ENCODE results near the gene CARMIL1. TPM values are rescaled to one million over a fixed set of nuclear protein-coding genes. Genes with fewer than 3 reads are reported as not detected.

Gene CARMIL1
- total RNA-seq, 2 experiments from 2014 or later = 3.9 to 4.7 TPM

DNA sequence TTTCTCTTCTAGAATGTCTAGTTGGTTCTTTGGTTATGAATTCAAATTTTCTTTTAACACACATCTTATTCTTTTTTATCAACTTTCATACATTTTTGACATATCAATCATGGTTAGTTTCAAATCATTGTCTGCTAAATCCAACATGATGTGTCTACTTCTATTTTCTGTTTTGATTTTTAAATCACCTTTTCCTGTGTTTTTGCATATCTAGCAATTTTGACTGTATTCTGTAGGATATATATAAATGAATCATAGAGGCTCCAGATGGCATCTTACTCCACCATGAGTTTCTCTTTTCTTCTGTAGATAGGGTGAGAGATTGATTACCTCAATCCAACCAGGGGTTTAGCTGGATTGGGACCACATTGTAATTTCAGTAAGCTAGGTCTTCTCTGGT, 34.3 kb upstream of the CARMIL1 start:
- intact Hi-C loops (cut with DNase I, micrococcal nuclease) = no loop called here
- Mint-ChIP-seq H3K36me3 (ENCODE audit: low read depth) (no peaks in the 10 kb centered on the region), H3K4me3 (no peak overlapping the region), H3K27ac (no peak overlapping the region), H3K9me3 (no peaks in the 10 kb centered on the region), H3K27me3 (peaks cover 10% of the 10 kb centered on the region), H3K4me1 (ENCODE audit: low read depth) (no peaks in the 10 kb centered on the region)
- no peak for DNase-seq
- no peak overlapping the region for H3K4me3 ChIP-seq (ENCODE audit: low read length)
- ChIA-PET CTCF (no interaction called here), POLR2A (no interaction called here)
- no peaks in the 10 kb centered on the region for H3K4me1 ChIP-seq (ENCODE audit: insufficient read depth, low read length)
- TF ChIP-seq, protein P1, sequence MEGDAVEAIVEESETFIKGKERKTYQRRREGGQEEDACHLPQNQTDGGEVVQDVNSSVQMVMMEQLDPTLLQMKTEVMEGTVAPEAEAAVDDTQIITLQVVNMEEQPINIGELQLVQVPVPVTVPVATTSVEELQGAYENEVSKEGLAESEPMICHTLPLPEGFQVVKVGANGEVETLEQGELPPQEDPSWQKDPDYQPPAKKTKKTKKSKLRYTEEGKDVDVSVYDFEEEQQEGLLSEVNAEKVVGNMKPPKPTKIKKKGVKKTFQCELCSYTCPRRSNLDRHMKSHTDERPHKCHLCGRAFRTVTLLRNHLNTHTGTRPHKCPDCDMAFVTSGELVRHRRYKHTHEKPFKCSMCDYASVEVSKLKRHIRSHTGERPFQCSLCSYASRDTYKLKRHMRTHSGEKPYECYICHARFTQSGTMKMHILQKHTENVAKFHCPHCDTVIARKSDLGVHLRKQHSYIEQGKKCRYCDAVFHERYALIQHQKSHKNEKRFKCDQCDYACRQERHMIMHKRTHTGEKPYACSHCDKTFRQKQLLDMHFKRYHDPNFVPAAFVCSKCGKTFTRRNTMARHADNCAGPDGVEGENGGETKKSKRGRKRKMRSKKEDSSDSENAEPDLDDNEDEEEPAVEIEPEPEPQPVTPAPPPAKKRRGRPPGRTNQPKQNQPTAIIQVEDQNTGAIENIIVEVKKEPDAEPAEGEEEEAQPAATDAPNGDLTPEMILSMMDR (IDR thresholded peaks at IDR 0.05) = no peak
- no peak overlapping the region for H3K27ac ChIP-seq (ENCODE audit: low read depth in 1 of 2, low read length in 2 of 2)
- no peak for ATAC-seq (ENCODE audit: poor library complexity)
- no peaks in the 10 kb centered on the region for H3K27me3 ChIP-seq (ENCODE audit: control insufficient read depth in 1 of 2, insufficient read depth in 2 of 2, low read length in 2 of 2)
- no peaks in the 10 kb centered on the region for H3K9me3 ChIP-seq (ENCODE audit: control insufficient read depth in 1 of 2, insufficient read depth in 1 of 2, low read length in 2 of 2)
- no peaks in the 10 kb centered on the region for H3K36me3 ChIP-seq (ENCODE audit: insufficient read depth, low read length)

DNA sequence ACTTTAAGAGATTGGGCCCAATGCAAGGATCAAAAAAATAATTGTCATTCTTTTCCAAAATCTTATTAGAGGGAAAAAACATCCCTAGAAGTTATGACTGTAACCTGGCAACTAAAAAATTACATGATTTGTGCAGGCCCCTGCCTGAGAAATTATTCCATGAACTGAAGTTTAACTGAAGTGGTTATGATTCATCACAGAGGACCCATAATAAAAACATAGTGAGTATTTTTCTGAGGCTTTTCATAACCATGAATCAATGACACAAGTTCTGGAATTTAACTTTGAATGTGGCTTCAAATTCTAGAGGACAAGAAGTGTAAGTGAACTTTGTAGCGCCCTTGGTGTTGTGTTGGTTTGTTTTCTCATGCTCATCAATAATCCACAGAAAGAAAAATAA, 31.1 kb upstream of the CARMIL1 start:
- ChIA-PET POLR2A (no interaction called here), CTCF (no interaction called here)
- Mint-ChIP-seq H3K36me3 (ENCODE audit: low read depth) (no peaks in the 10 kb centered on the region), H3K4me3 (no peak overlapping the region), H3K4me1 (ENCODE audit: low read depth) (no peaks in the 10 kb centered on the region), H3K9me3 (no peaks in the 10 kb centered on the region), H3K27me3 (peaks cover 10% of the 10 kb centered on the region), H3K27ac (no peak overlapping the region)
- TF ChIP-seq, protein P1 (IDR thresholded peaks at IDR 0.05) = no peak
- no peaks in the 10 kb centered on the region for H3K4me1 ChIP-seq (ENCODE audit: insufficient read depth, low read length)
- intact Hi-C loops (cut with DNase I, micrococcal nuclease) = no loop called here
- H3K27ac ChIP-seq (ENCODE audit: low read depth in 1 of 2, low read length in 2 of 2) = no peak overlapping the region
- H3K9me3 ChIP-seq (ENCODE audit: control insufficient read depth in 1 of 2, insufficient read depth in 1 of 2, low read length in 2 of 2) = no peaks in the 10 kb centered on the region
- no peak for DNase-seq
- ATAC-seq (ENCODE audit: poor library complexity) = no peak
- H3K27me3 ChIP-seq (ENCODE audit: control insufficient read depth in 1 of 2, insufficient read depth in 2 of 2, low read length in 2 of 2) = peaks cover 0 to 8% of the 10 kb centered on the region in 2 experiments
- H3K36me3 ChIP-seq (ENCODE audit: insufficient read depth, low read length) = no peaks in the 10 kb centered on the region
- no peak overlapping the region for H3K4me3 ChIP-seq (ENCODE audit: low read length)

DNA sequence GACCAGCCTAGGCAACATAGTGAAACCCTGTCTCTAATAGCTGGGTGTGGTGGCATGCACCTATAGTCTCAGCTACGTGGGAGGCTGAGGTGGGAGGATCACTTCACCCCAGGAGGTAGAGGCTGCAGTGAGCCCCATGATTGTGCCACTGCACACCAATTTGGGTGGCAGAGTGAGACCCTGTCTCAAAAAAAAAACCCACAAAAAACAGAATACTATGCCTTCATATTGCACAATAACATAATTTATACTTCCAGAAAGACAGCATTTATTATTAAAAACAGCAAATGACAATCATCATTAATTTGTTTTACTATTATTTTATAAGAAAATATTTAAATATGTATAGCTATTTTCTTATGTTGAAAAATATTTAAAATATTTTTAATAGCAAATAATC, 30.0 kb upstream of the CARMIL1 start:
- H3K4me3 ChIP-seq (ENCODE audit: low read length) = no peak overlapping the region
- H3K36me3 ChIP-seq (ENCODE audit: insufficient read depth, low read length) = no peaks in the 10 kb centered on the region
- Mint-ChIP-seq H3K4me1 (ENCODE audit: low read depth) (no peaks in the 10 kb centered on the region), H3K27me3 (peaks cover 10% of the 10 kb centered on the region), H3K9me3 (no peaks in the 10 kb centered on the region), H3K4me3 (no peak overlapping the region), H3K36me3 (ENCODE audit: low read depth) (no peaks in the 10 kb centered on the region), H3K27ac (no peak overlapping the region)
- no peak overlapping the region for H3K27ac ChIP-seq (ENCODE audit: low read depth in 1 of 2, low read length in 2 of 2)
- POLR2A ChIA-PET = no interaction called here
- intact Hi-C loops (cut with DNase I, micrococcal nuclease) = no loop called here
- peaks cover 0 to 8% of the 10 kb centered on the region in 2 experiments for H3K27me3 ChIP-seq (ENCODE audit: control insufficient read depth in 1 of 2, insufficient read depth in 2 of 2, low read length in 2 of 2)
- H3K9me3 ChIP-seq (ENCODE audit: control insufficient read depth in 1 of 2, insufficient read depth in 1 of 2, low read length in 2 of 2) = no peaks in the 10 kb centered on the region
- TF ChIP-seq, protein P1 (IDR thresholded peaks at IDR 0.05) = no peak
- CTCF ChIA-PET = no interaction called here
- no peaks in the 10 kb centered on the region for H3K4me1 ChIP-seq (ENCODE audit: insufficient read depth, low read length)
- ATAC-seq (ENCODE audit: poor library complexity) (no peak), DNase-seq (no peak)

All from CD4-positive, alpha-beta T cell (primary cell).